Mammary epithelial cell (primary cell): ENCODE measurements around the gene PLXNB2.

ENCODE experiments used
- EZH2 ChIP-seq: IDR thresholded peaks from 2 replicates; pipeline ENCODE4 v1.6.1; 2012; ENCODE audit warnings: low read length, inconsistent platforms, borderline replicate concordance
- TF ChIP-seq, protein P1 (sequence below), 2 donors: IDR thresholded peaks in 1 of 2; conservative IDR thresholded peaks in 1 of 2; 2 replicates each; pipeline ENCODE4 v1.5.1; 2011 to 2012; ENCODE audit warnings: inconsistent platforms in 2 of 2, low read length in 2 of 2, mild to moderate bottlenecking in 2 of 2, control low read depth in 1 of 2, low read depth in 1 of 2; ENCODE audit not compliant: insufficient read depth in 1 of 2; ENCODE audit errors: extremely low read depth in 1 of 2

- TF ChIP-seq, protein P1, sequence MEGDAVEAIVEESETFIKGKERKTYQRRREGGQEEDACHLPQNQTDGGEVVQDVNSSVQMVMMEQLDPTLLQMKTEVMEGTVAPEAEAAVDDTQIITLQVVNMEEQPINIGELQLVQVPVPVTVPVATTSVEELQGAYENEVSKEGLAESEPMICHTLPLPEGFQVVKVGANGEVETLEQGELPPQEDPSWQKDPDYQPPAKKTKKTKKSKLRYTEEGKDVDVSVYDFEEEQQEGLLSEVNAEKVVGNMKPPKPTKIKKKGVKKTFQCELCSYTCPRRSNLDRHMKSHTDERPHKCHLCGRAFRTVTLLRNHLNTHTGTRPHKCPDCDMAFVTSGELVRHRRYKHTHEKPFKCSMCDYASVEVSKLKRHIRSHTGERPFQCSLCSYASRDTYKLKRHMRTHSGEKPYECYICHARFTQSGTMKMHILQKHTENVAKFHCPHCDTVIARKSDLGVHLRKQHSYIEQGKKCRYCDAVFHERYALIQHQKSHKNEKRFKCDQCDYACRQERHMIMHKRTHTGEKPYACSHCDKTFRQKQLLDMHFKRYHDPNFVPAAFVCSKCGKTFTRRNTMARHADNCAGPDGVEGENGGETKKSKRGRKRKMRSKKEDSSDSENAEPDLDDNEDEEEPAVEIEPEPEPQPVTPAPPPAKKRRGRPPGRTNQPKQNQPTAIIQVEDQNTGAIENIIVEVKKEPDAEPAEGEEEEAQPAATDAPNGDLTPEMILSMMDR (conservative IDR thresholded peaks at IDR 0.05 in 1 of 2, IDR thresholded peaks at IDR 0.05 in 1 of 2; ENCODE audit: extremely low read depth in 1 of 2, insufficient read depth in 1 of 2, low read depth in 1 of 2, low read length in 2 of 2), result no peak
- TF ChIP-seq EZH2, result no peak
These were observed 80.6 kb downstream of the PLXNB2 start for GRCh38 chr22:50226875-50227165.
